Measurements from ENCODE around the gene ZNF527. TPM values are rescaled to one million over a fixed set of nuclear protein-coding genes. Genes with fewer than 3 reads are reported as not detected.

Gene ZNF527
- total RNA-seq, result 1 to 10 TPM; 4.3 to 5.4 TPM
- polyA plus RNA-seq (ENCODE audit: insufficient read length in 6 of 6), result 10 to 100 TPM in 5 of 6 donors, 1 to 10 TPM in 1; 9.9 to 11.9 (median 11.4) TPM
- long read RNA-seq, donor 1, partial matches to known transcripts, result 8 of 13 reads
- long read RNA-seq, donor 1, other reads (novel, unspliced or antisense), result 0 of 13 reads
- long read RNA-seq, donor 2, partial matches to known transcripts, result 0 of 1 reads
- long read RNA-seq, donor 2, other reads (novel, unspliced or antisense), result 0 of 1 reads
- long read RNA-seq, donor 3, result 0 reads
- long read RNA-seq, donor 4, result 0 reads
- long read RNA-seq, donor 5, partial matches to known transcripts, result 0 of 4 reads
- long read RNA-seq, donor 5, other reads (novel, unspliced or antisense), result 0 of 4 reads
- long read RNA-seq, donor 6, partial matches to known transcripts, result 0 of 3 reads
- long read RNA-seq, donor 6, other reads (novel, unspliced or antisense), result 0 of 3 reads
- long read RNA-seq, donor 7, result 0 reads
- long read RNA-seq, donor 8, partial matches to known transcripts, result 0 of 2 reads
- long read RNA-seq, donor 8, other reads (novel, unspliced or antisense), result 0 of 2 reads
- long read RNA-seq, donor 9, result 0 reads
- long read RNA-seq, donor 10, partial matches to known transcripts, result 0 of 1 reads
- long read RNA-seq, donor 10, other reads (novel, unspliced or antisense), result 0 of 1 reads
- long read RNA-seq, donor 11, result 0 reads
- long read RNA-seq, donor 12, partial matches to known transcripts, result 0 of 2 reads
- long read RNA-seq, donor 12, other reads (novel, unspliced or antisense), result 0 of 2 reads

- peaks cover 0 to 26% of the 10 kb centered on the region in 2 donors for H3K36me3 ChIP-seq
- peak in 1 of 2 donors; percentile 19 for TF ChIP-seq CTCF (IDR thresholded peaks at IDR 0.05)
- peak; percentile 99 for ATAC-seq
- peaks cover 0 to 11% of the 10 kb centered on the region in 2 donors for H3K4me1 ChIP-seq
- H3K4me3 ChIP-seq, result peak within 1 kb of the TSS; percentile 57 to 59
- peak within 1 kb of the TSS; percentile 69 to 82 for H3K27ac ChIP-seq
- peaks cover 0 to 44% of the 10 kb centered on the region in 2 donors for H3K9me3 ChIP-seq
- H3K27me3 ChIP-seq, result no peaks in the 10 kb centered on the region
- intact Hi-C loops (cut with DNase I), result no loop called here
- DNase-seq, result peak; percentile 95 to 98 (median 98)
Measured at GRCh38 chr19:37370880-37371661, at the start of gene ZNF527. Gene ZNF527 (plus strand): TSS chr19:37371099. CDS start chr19:37374199, 3,100 bp downstream.

- no peak overlapping the region for H3K4me3 ChIP-seq
- H3K4me1 ChIP-seq, result peaks cover 0 to 8% of the 10 kb centered on the region in 2 donors
- H3K27me3 ChIP-seq, result no peaks in the 10 kb centered on the region
- DNase-seq, result no peak
- no peak overlapping the region for H3K27ac ChIP-seq
- TF ChIP-seq CTCF (IDR thresholded peaks at IDR 0.05), result no peak
- no peak for ATAC-seq
- H3K36me3 ChIP-seq, result peaks cover 0 to 53% of the 10 kb centered on the region in 2 donors
- intact Hi-C loops (cut with DNase I), result no loop called here
- H3K9me3 ChIP-seq, result no peaks in the 10 kb centered on the region
Measured at GRCh38 chr19:37329686-37330085, 41.2 kb upstream of the ZNF527 start.

- no peak for ATAC-seq
- peaks cover 0 to 28% of the 10 kb centered on the region in 2 donors for H3K36me3 ChIP-seq
- H3K27ac ChIP-seq, result no peak overlapping the region
- H3K4me1 ChIP-seq, result peaks cover 9 to 20% of the 10 kb centered on the region in 2 donors
- H3K27me3 ChIP-seq, result no peaks in the 10 kb centered on the region
- TF ChIP-seq CTCF (IDR thresholded peaks at IDR 0.05), result no peak
- intact Hi-C loops (cut with DNase I), result no loop called here
- H3K4me3 ChIP-seq, result no peak overlapping the region
- peaks cover 0 to 15% of the 10 kb centered on the region in 2 donors for H3K9me3 ChIP-seq
- no peak for DNase-seq
Measured at GRCh38 chr19:37332839-37333238, 38.1 kb upstream of the ZNF527 start.

- H3K9me3 ChIP-seq, result peaks cover 0 to 20% of the 10 kb centered on the region in 2 donors
- peak overlapping the region in 1 of 2 donors; percentile 14 for H3K27ac ChIP-seq
- DNase-seq (no peak), ATAC-seq (no peak)
- H3K4me1 ChIP-seq, result peaks cover 9 to 20% of the 10 kb centered on the region in 2 donors
- no peaks in the 10 kb centered on the region for H3K27me3 ChIP-seq
- no peak for TF ChIP-seq CTCF (IDR thresholded peaks at IDR 0.05)
- intact Hi-C loops (cut with DNase I), result no loop called here
- no peak overlapping the region for H3K4me3 ChIP-seq
- H3K36me3 ChIP-seq, result peaks cover 0 to 27% of the 10 kb centered on the region in 2 donors
Measured at GRCh38 chr19:37333457-37333856, 37.4 kb upstream of the ZNF527 start.

All from left lung (tissue), 14 donors.